Islet of Langerhans (tissue), 1 donor: ENCODE measurements around the gene GRM5.
"Not testable (repeated sequence)": the region's sequence is repeated elsewhere in the genome, so short reads cannot be mapped to it uniquely, and the experiment has no call there.

ENCODE experiments used
- FAIRE-seq: peaks from one replicate; lab custom pipeline; 2011; peaks lifted over from hg19 to GRCh38; lab: Jason Lieb, UNC

Gene GRM5

GRCh38 chr11:88489030-88489429 is 576.8 kb downstream of the GRM5 start:
- no peak for FAIRE-seq

GRCh38 chr11:88487646-88488045 is 578.1 kb downstream of the GRM5 start:
- no peak for FAIRE-seq

- FAIRE-seq, result no peak
These were observed 580.7 kb downstream of the GRM5 start for GRCh38 chr11:88484873-88485621.

GRCh38 chr11:88482871-88483301 is 582.9 kb downstream of the GRM5 start:
- FAIRE-seq, result no peak

GRCh38 chr11:88480223-88480622 is 585.6 kb downstream of the GRM5 start:
- no peak for FAIRE-seq

GRCh38 chr11:88478136-88478815 is 587.5 kb downstream of the GRM5 start:
- no peak for FAIRE-seq

GRCh38 chr11:88475991-88476418 is 589.8 kb downstream of the GRM5 start:
- no peak for FAIRE-seq

GRCh38 chr11:88474655-88475054 is 591.1 kb downstream of the GRM5 start:
- FAIRE-seq, result no peak

GRCh38 chr11:88469561-88470225 is 596.1 kb downstream of the GRM5 start:
- no peak for FAIRE-seq

GRCh38 chr11:88464528-88464927 is 601.3 kb downstream of the GRM5 start:
- FAIRE-seq, result no peak

GRCh38 chr11:88463301-88463700 is 602.5 kb downstream of the GRM5 start:
- FAIRE-seq, result not testable (repeated sequence)

GRCh38 chr11:88458047-88458446 is 607.7 kb downstream of the GRM5 start:
- not testable (repeated sequence) for FAIRE-seq

GRCh38 chr11:88455974-88456373 is 609.8 kb downstream of the GRM5 start:
- no peak for FAIRE-seq

- FAIRE-seq, result no peak
These were observed 610.9 kb downstream of the GRM5 start for GRCh38 chr11:88454881-88455280.
